PC-3 (cell line): Measurements from ENCODE around the gene SLC46A1. TPM values are rescaled to one million over a fixed set of nuclear protein-coding genes. Genes with fewer than 3 reads are reported as not detected.

Experiments
- ATAC-seq: fragments of 200-7000 bp; cut with Tn5 transposase; 2 replicates; pipeline ENCODE4 v1.9.1; 2020; ENCODE audit warnings: mild to moderate bottlenecking, moderate library complexity
- BruUV-seq: library from RNA; stranded (reverse); fragments of 400-500 nt; replicated peaks from 2 replicates; lab custom pipeline; 2021; lab: Mats Ljungman, UMichigan
- CTCF ChIA-PET: fragments of 300-600 bp; sonication (Branson Sonifier 250); formaldehyde crosslinking; loops from one replicate; lab custom pipeline; 2022; ENCODE audit warnings: antibody characterized with exemption; lab: Charles Lee
- POLR2A ChIA-PET: fragments of 300-600 bp; sonication (Branson Sonifier 250); formaldehyde crosslinking; loops from one replicate; lab custom pipeline; 2022; ENCODE audit warnings: antibody characterized with exemption; ENCODE audit not compliant: unreplicated experiment; lab: Charles Lee
- DNase-seq: peaks from one replicate; pipeline ENCODE4 v3.0.0-alpha.2; 2015
- H2AFZ ChIP-seq: fragments of 300-600 bp; sonication (generic); 2 replicates; pipeline ENCODE4 v1.6.0; 2016; ENCODE audit warnings: antibody characterized with exemption, low read length
- H3F3A ChIP-seq: fragments of 300-600 bp; sonication (generic); one replicate; pipeline ENCODE4 v1.6.0; 2017; ENCODE audit warnings: antibody characterized with exemption, low read length, control low read depth, mild to moderate bottlenecking; ENCODE audit not compliant: unreplicated experiment
- H3K27ac ChIP-seq: fragments of 300-600 bp; sonication (generic); 2 replicates; pipeline ENCODE4 v1.5.1; 2016; ENCODE audit warnings: mild to moderate bottlenecking, low read length
- H3K27me3 ChIP-seq: fragments of 300-600 bp; sonication (generic); 2 replicates; pipeline ENCODE4 v1.6.1; 2016; ENCODE audit warnings: low read length, mixed read lengths
- H3K36me3 ChIP-seq: fragments of 300-600 bp; sonication (generic); 2 replicates; pipeline ENCODE4 v1.6.1; 2016; ENCODE audit warnings: low read depth, mixed run types, low read length, mixed read lengths
- H3K4me1 ChIP-seq: fragments of 300-600 bp; sonication (generic); 2 replicates; pipeline ENCODE4 v1.5.1; 2016; ENCODE audit warnings: low read length; ENCODE audit not compliant: insufficient read depth
- H3K4me2 ChIP-seq: fragments of 300-600 bp; sonication (generic); 2 replicates; pipeline ENCODE4 v1.6.0; 2016; ENCODE audit warnings: low read length
- H3K4me3 ChIP-seq: fragments of 300-600 bp; sonication (generic); 2 replicates; pipeline ENCODE4 v1.5.1; 2016; ENCODE audit warnings: mild to moderate bottlenecking, low read length, mixed read lengths
- H3K79me2 ChIP-seq: fragments of 300-600 bp; sonication (generic); 2 replicates; pipeline ENCODE4 v1.6.1; 2017; ENCODE audit warnings: low read length, mixed read lengths
- H3K9ac ChIP-seq: fragments of 300-600 bp; sonication (generic); 2 replicates; pipeline ENCODE4 v1.6.0; 2016; ENCODE audit warnings: mild to moderate bottlenecking, low read length
- H3K9me2 ChIP-seq: fragments of 300-600 bp; sonication (generic); replicated peaks from 2 replicates; pipeline ENCODE4 v1.6.1; 2016; ENCODE audit warnings: mixed run types, low read length, mixed read lengths
- H3K9me3 ChIP-seq: fragments of 300-600 bp; sonication (generic); 2 replicates; pipeline ENCODE4 v1.6.1; 2016; ENCODE audit warnings: low read length, mixed read lengths
- H4K20me1 ChIP-seq: fragments of 300-600 bp; sonication (generic); 2 replicates; pipeline ENCODE4 v1.6.1; 2016; ENCODE audit warnings: low read length, mixed read lengths
- EZH2 ChIP-seq: fragments of 300-600 bp; sonication (generic); IDR thresholded peaks from one replicate; pipeline ENCODE4 v1.6.1; 2017; ENCODE audit warnings: antibody characterized with exemption, mild to moderate bottlenecking, low read length; ENCODE audit not compliant: unreplicated experiment
- EZH2phosphoT487 ChIP-seq: fragments of 300-600 bp; sonication (generic); IDR thresholded peaks from 2 replicates; pipeline ENCODE4 v1.6.1; 2018; ENCODE audit warnings: mild to moderate bottlenecking, antibody characterized with exemption, low read length, borderline replicate concordance
- intact Hi-C: fragments of 100-400 bp; cut with micrococcal nuclease; formaldehyde crosslinking; loops from 2 replicates; pipeline ENCODE4 v1.9.0; 2023
- total RNA-seq: library from RNA; depleted of rRNA; stranded (reverse); fragments of >200 nt; gene quantifications from 2 replicates; pipeline ENCODE4 v1.2.3, GENCODE V29; 2014
- TF ChIP-seq, protein P1 (sequence below): fragments of 300-600 bp; sonication (generic); conservative IDR thresholded peaks from 2 replicates; pipeline ENCODE4 v1.5.1; 2017; ENCODE audit warnings: antibody characterized with exemption, low read depth, mild to moderate bottlenecking, low read length

The SLC46A1 gene
- total RNA-seq, 1 experiment from 2014 or later, result 10.4 TPM

DNA sequence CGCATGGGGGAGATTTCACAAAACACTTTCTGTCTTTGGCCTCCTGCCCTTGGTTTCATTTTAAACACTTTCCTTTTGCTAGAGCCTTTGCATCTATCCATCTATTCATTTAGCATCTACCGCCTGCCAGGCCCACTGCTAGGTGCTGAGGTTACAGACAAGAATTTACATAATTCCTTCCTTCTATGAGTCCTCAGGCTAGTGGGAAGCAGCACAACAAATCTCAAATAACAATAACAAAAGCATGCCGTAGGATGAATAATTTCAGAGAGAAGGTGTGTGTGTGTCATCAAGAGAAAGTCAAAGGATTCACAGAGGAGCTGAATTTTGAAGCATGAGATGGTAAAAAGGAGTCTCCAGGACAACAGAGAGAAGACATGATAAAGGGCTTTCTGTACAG is 6.1 kb upstream of the SLC46A1 start:
- intact Hi-C loops, result no loop called here
- no peaks in the 10 kb centered on the region for H3K9me2 ChIP-seq
- H2AFZ ChIP-seq, result no peak overlapping the region
- POLR2A ChIA-PET, result no interaction called here
- H3K27ac ChIP-seq, result no peak overlapping the region
- H3K79me2 ChIP-seq, result no peaks in the 10 kb centered on the region
- ATAC-seq (no peak), DNase-seq (no peak)
- no TSS peak for BruUV-seq
- no peak overlapping the region for H3K9ac ChIP-seq
- H3K4me1 ChIP-seq, result no peaks in the 10 kb centered on the region
- H3K27me3 ChIP-seq, result no peaks in the 10 kb centered on the region
- no peak overlapping the region for H3K4me2 ChIP-seq
- no peaks in the 10 kb centered on the region for H3F3A ChIP-seq
- no peaks in the 10 kb centered on the region for H4K20me1 ChIP-seq
- no peaks in the 10 kb centered on the region for H3K36me3 ChIP-seq
- no peak for TF ChIP-seq EZH2phosphoT487
- TF ChIP-seq, protein P1, sequence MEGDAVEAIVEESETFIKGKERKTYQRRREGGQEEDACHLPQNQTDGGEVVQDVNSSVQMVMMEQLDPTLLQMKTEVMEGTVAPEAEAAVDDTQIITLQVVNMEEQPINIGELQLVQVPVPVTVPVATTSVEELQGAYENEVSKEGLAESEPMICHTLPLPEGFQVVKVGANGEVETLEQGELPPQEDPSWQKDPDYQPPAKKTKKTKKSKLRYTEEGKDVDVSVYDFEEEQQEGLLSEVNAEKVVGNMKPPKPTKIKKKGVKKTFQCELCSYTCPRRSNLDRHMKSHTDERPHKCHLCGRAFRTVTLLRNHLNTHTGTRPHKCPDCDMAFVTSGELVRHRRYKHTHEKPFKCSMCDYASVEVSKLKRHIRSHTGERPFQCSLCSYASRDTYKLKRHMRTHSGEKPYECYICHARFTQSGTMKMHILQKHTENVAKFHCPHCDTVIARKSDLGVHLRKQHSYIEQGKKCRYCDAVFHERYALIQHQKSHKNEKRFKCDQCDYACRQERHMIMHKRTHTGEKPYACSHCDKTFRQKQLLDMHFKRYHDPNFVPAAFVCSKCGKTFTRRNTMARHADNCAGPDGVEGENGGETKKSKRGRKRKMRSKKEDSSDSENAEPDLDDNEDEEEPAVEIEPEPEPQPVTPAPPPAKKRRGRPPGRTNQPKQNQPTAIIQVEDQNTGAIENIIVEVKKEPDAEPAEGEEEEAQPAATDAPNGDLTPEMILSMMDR, result no peak
- TF ChIP-seq EZH2, result no peak
- H3K9me3 ChIP-seq, result no peaks in the 10 kb centered on the region
- H3K4me3 ChIP-seq, result no peak overlapping the region
- CTCF ChIA-PET, result no interaction called here

DNA sequence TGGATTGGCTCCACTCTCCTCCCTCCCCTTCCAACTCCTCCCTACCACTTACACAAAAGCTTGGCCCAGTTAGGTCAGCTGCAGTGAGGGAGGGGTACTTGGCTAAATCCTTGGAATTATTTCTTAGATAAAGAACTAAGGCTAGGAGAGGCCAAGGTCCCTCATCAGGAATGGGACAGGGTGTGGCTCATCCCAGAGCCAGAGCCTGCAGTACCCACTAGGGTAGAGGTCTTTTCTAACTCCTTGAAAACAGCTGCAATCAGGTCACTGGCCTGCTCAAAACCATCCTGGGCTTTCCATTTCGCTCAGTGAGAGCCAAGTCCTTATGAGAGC is 1.9 kb upstream of the SLC46A1 start:
- Histone ChIP-seq H3K36me3 (no peaks in the 10 kb centered on the region), H3K9me3 (no peaks in the 10 kb centered on the region), H3K27me3 (no peaks in the 10 kb centered on the region), H3K79me2 (peaks cover 22% of the 10 kb centered on the region), H3K9ac (no peak overlapping the region), H3K27ac (no peak overlapping the region), H2AFZ (no peak overlapping the region), H3K9me2 (no peaks in the 10 kb centered on the region), H3F3A (no peaks in the 10 kb centered on the region), H3K4me3 (no peak overlapping the region), H4K20me1 (no peaks in the 10 kb centered on the region), H3K4me2 (no peak overlapping the region), H3K4me1 (peaks cover 11% of the 10 kb centered on the region; the same call in 1 of the 2 replicates)
- no peak for ATAC-seq
- intact Hi-C loops, result loop anchor here (10.0 kb wide), 1 partner anchor 137 kb away; no protein-coding TSS in a partner anchor
- ChIA-PET CTCF (no interaction called here), POLR2A (no interaction called here)
- no peak for DNase-seq
- TF ChIP-seq EZH2phosphoT487 (no peak), EZH2 (no peak)
- TF ChIP-seq, protein P1, result no peak
- no TSS peak for BruUV-seq

DNA sequence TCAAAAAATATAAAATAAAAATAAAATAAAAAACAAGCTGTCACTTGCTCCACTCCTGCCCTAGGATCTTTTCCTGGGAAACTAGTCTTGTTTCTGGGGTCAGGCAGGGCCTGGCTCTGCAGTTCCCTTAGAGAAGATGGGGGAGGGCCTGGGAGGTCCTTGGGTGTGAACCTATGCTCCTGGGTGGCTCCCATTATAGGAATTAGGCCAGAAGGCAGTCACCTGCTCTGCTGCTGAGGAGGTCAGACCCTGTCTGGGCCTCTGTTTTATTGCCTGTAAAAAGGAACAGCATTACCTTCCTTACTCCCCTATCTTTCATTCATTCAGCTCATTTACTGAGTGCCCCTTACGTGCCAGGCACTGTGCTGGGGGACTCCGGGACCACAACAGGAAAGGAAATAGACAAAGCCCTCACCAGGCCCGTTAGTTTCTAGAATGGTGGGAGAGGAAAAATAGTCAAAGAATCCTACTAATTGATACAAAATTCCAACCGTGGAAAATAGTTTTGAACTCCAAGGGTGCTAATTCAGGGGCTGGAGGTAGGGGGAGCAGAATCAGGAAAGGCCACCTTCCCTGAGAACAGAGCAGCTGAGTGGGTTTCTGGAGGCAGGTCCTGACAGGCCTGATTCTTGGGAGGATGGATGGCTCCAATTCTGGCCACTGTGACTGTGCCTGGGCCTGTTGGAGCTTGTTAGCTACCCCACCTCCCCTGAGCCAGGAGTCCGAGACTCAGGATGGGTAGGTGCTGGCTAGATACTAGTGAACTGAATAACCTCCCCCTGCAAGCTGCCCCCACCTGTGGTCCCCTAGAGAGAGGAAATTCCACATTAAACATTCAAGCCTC is 1.3 kb upstream of the SLC46A1 start:
- POLR2A ChIA-PET, result no interaction called here
- CTCF ChIA-PET, result no interaction called here
- intact Hi-C loops, result loop anchor here (10.0 kb wide), 1 partner anchor 137 kb away; no protein-coding TSS in a partner anchor

More for the DNA sequence above, 1.3 kb upstream of the SLC46A1 start:
- Histone ChIP-seq H3K4me1 (peaks cover 13% of the 10 kb centered on the region), H3K9me2 (no peaks in the 10 kb centered on the region), H3F3A (no peaks in the 10 kb centered on the region), H2AFZ (no peak overlapping the region), H3K9ac (no peak overlapping the region), H3K79me2 (peaks cover 22% of the 10 kb centered on the region), H3K27ac (no peak overlapping the region), H3K36me3 (no peaks in the 10 kb centered on the region), H3K27me3 (no peaks in the 10 kb centered on the region), H4K20me1 (no peaks in the 10 kb centered on the region), H3K4me2 (no peak overlapping the region), H3K9me3 (no peaks in the 10 kb centered on the region), H3K4me3 (no peak overlapping the region)
- no TSS peak for BruUV-seq
- TF ChIP-seq EZH2phosphoT487 (no peak), EZH2 (no peak)
- TF ChIP-seq, protein P1, result no peak
- no peak for DNase-seq
- no peak for ATAC-seq
